ENCODE measurements around the gene ADAMTS16.
A peak's percentile ranks its signal among the peaks of the same experiment; 100 is the strongest.

The ADAMTS16 gene

GRCh38 chr5:5350101-5350500, 210.0 kb downstream of the ADAMTS16 start:
- peak; percentile 74 for DNase-seq

DNA sequence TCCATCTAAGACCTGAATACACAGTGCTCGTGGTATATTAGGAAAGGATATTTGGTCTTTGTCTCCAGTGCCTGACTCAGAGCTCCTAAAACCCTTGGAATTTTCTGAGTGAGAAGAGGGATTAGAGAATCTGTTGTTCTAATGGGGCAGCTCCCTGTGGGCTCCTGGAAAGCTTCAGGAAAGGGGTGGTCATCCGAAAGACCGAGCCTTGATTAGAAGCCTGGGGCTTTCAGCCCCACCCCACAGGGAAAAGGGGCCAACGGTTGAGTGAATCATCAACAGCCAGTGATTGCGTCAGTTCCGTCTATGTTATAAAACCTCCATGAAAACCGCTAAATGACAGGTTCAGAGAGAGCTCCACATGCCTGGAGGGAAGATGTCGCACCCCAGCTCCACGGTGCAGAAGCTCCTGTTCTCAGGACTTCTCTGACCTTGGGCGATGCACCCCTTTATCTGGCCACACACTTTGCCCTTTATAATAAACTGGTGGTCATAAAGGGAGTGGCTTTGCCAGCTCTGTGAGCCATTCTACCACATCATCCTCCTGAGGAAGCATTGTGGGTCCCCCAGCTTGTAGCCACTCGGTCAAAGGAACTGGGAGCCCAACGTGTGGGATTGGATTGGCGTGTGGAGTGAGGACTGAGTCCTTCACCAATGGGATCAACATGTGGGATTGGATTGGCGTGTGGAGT, 211.3 kb downstream of the ADAMTS16 start:
- peak; percentile 75 for DNase-seq

DNA sequence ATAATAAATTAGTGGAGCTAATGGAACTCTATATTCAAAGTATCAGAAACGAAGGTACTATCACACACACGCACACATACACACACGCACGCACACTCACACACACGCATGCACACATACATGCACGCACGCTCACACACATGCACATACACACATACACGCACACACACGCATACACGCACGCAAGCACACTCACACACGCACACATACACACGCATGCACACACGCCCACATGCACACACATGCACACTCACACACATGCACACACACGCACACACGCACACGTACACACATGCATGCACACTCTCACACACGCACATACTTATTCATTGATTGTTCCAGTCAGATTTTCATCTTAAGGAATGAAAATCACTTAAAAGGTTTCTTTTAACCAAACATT, 212.5 kb downstream of the ADAMTS16 start:
- DNase-seq = no peak

GRCh38 chr5:5353681-5354080, 213.6 kb downstream of the ADAMTS16 start:
- no peak for DNase-seq

GRCh38 chr5:5356765-5357164, 216.6 kb downstream of the ADAMTS16 start:
- DNase-seq = no peak

GRCh38 chr5:5359618-5360017, 219.5 kb downstream of the ADAMTS16 start:
- DNase-seq = no peak

DNA sequence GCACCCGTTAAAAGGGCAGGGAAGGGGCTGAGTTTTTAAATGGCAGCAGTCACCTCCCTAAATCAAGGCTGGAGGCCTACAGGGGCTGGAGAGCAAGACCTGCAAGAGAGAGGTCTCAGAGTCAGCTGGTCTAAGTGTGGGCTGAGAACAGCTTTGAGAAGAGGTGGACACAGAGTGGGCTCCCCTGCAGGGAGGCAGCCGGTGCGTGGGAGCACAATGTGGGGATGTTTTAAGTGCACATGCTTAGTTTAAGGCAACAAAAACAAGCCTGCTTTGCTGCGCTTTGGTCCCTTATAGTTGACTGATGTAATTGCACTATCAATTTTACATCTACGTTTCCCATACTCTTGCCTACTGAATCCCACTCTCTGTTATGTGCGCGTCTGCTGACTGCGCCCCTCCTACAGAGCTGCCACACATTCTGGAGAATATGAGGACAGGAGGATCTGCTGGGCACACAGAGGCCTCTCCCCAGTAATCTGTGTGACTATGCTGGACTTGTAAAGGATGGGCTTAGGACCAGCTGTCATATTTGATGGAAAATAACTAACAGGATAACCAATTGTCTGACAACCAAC, 220.3 kb downstream of the ADAMTS16 start:
- DNase-seq = no peak

GRCh38 chr5:5360941-5361520, 220.9 kb downstream of the ADAMTS16 start:
- no peak for DNase-seq

GRCh38 chr5:5363045-5363444, 222.9 kb downstream of the ADAMTS16 start:
- DNase-seq = peak; percentile 18

GRCh38 chr5:5364932-5365331, 224.8 kb downstream of the ADAMTS16 start:
- DNase-seq = no peak

GRCh38 chr5:5367739-5368138, 227.6 kb downstream of the ADAMTS16 start:
- DNase-seq = no peak

GRCh38 chr5:5369051-5369605, 229.0 kb downstream of the ADAMTS16 start:
- DNase-seq = no peak

Data from EL (cell line).